Kidney (tissue), 14 donors: Measurements from ENCODE around the gene GRK6. TPM values are rescaled to one million over a fixed set of nuclear protein-coding genes. Genes with fewer than 3 reads are reported as not detected.

Experiments
- DNase-seq, 5 donors: peaks; one replicate each; pipeline ENCODE4 v3.0.0-alpha.2; 2013 to 2020
- FAIRE-seq: peaks from 2 replicates; lab custom pipeline; 2012; peaks lifted over from hg19 to GRCh38; lab: Jason Lieb, UNC
- H3K27ac ChIP-seq, 2 donors: one replicate each; pipeline ENCODE4 v1.7.0; 2013; ENCODE audit warnings: low read depth in 2 of 2, low read length in 2 of 2, inconsistent platforms in 1 of 2
- H3K27me3 ChIP-seq: one replicate; pipeline ENCODE4 v1.7.1; 2013; ENCODE audit warnings: low read length, inconsistent platforms; ENCODE audit not compliant: control insufficient read depth, insufficient read depth
- H3K36me3 ChIP-seq, 3 donors: one replicate each; pipeline versions ENCODE4 v1.7.0 to v1.7.1; 2013; ENCODE audit warnings: low read length in 3 of 3, control low read depth in 1 of 3, inconsistent platforms in 1 of 3; ENCODE audit not compliant: insufficient read depth in 3 of 3, control insufficient read depth in 2 of 3
- H3K4me1 ChIP-seq, 3 donors: one replicate each; pipeline versions ENCODE4 v1.7.0 to v1.7.1; 2013; ENCODE audit warnings: low read length in 3 of 3, inconsistent platforms in 1 of 3, low read depth in 1 of 3; ENCODE audit not compliant: control insufficient read depth in 2 of 3, insufficient read depth in 2 of 3
- H3K4me3 ChIP-seq, 3 donors: one replicate each; pipeline versions ENCODE4 v1.7.0 to v1.8.1; 2013; ENCODE audit warnings: low read length in 3 of 3, control low read depth in 1 of 3, inconsistent platforms in 1 of 3
- H3K9ac ChIP-seq, 3 donors: one replicate each; pipeline versions ENCODE4 v1.7.0 to v1.7.1; 2013; ENCODE audit warnings: low read length in 3 of 3, control low read depth in 1 of 3, inconsistent platforms in 1 of 3
- H3K9me3 ChIP-seq, 3 donors: one replicate each; pipeline versions ENCODE4 v1.7.0 to v1.7.1; 2013; ENCODE audit warnings: low read length in 3 of 3, control low read depth in 1 of 3, inconsistent platforms in 1 of 3; ENCODE audit not compliant: control insufficient read depth in 2 of 3, insufficient read depth in 1 of 3
- CTCF ChIP-seq: IDR thresholded peaks from 3 replicates; pipeline ENCODE4 v1.5.1; 2012; ENCODE audit warnings: mild to moderate bottlenecking, moderate library complexity, borderline replicate concordance; ENCODE audit not compliant: insufficient read depth; ENCODE audit errors: extremely low read depth
- intact Hi-C: fragments of 100-400 bp; cut with DNase I; formaldehyde crosslinking; loops from one replicate; pipeline ENCODE4 v1.11.1; 2022
- polyA plus RNA-seq: library from polyadenylated mRNA; stranded (reverse); fragments of 350-450 nt; fragmentation: Illumina TruSeq; extraction: RNeasy Lipid Tissue Mini Kit (QIAGEN cat#74804); gene quantifications from one replicate; pipeline ENCODE4 v1.2.3, GENCODE V29; 2014; ENCODE audit warnings: low read depth, low replicate concordance; ENCODE audit not compliant: insufficient read depth
- total RNA-seq: library from RNA; stranded (reverse); fragmentation: NEBNext Ultra II Directional; extraction: Animal tissue kit (Norgen Biotek cat#: 25700); gene quantifications from one replicate; pipeline ENCODE4 v1.2.1, GENCODE V29; 2021
- donor health status: control.
- donor health status: control.
- donor health status: control.
- donor health status: control.
- donor health status: control.
- donor health status: DM: yes; HTN: yes; CAD: no.
- donor health status: Normal renal cell carcinoma (clear cell type).

The GRK6 gene
- total and polyA plus RNA-seq, 2 donors from 2014 or later, result 9.6 to 37.8 TPM

- H3K4me1 ChIP-seq, result peaks cover 0 to 32% (median 0%) of the 10 kb centered on the region in 3 donors
- no peak for TF ChIP-seq CTCF
- H3K36me3 ChIP-seq, result no peaks in the 10 kb centered on the region
- DNase-seq (no peak), FAIRE-seq (no peak)
- no peaks in the 10 kb centered on the region for H3K9me3 ChIP-seq
- H3K9ac ChIP-seq, result peak overlapping the region in 1 of 3 donors; percentile 61
- intact Hi-C loops, result loop anchor here (5.0 kb wide), 1 partner anchor 48 kb away; no protein-coding TSS in a partner anchor
- no peak overlapping the region for H3K27ac ChIP-seq
- peak overlapping the region in 2 of 3 donors; percentile 2 to 51 for H3K4me3 ChIP-seq
- H3K27me3 ChIP-seq, result peaks cover 19% of the 10 kb centered on the region
Measured at GRCh38 chr5:177404641-177405179, 21.8 kb upstream of the GRK6 start.

- Histone ChIP-seq H3K9me3 (no peaks in the 10 kb centered on the region), H3K27ac (no peak overlapping the region), H3K36me3 (no peaks in the 10 kb centered on the region), H3K4me1 (peaks cover 0 to 29% (median 0%) of the 10 kb centered on the region in 3 donors), H3K27me3 (peaks cover 19% of the 10 kb centered on the region), H3K4me3 (no peak overlapping the region), H3K9ac (no peak overlapping the region)
- DNase-seq (no peak), FAIRE-seq (no peak)
- intact Hi-C loops, result loop anchor here (5.0 kb wide), 1 partner anchor 47 kb away; no protein-coding TSS in a partner anchor
- TF ChIP-seq CTCF, result no peak
Measured at GRCh38 chr5:177405312-177405711, 21.2 kb upstream of the GRK6 start.

GRCh38 chr5:177405805-177406204, 20.7 kb upstream of the GRK6 start:
- Histone ChIP-seq H3K27me3 (peaks cover 19% of the 10 kb centered on the region), H3K27ac (no peak overlapping the region), H3K36me3 (no peaks in the 10 kb centered on the region), H3K4me3 (no peak overlapping the region), H3K9me3 (no peaks in the 10 kb centered on the region), H3K4me1 (peaks cover 0 to 27% (median 0%) of the 10 kb centered on the region in 3 donors), H3K9ac (no peak overlapping the region)
- FAIRE-seq (no peak), DNase-seq (no peak)
- intact Hi-C loops, result loop anchor here (5.0 kb wide), 1 partner anchor 46 kb away; no protein-coding TSS in a partner anchor
- TF ChIP-seq CTCF, result no peak
